ENCODE measurements around the gene ADGRG1.

- TF ChIP-seq CTCF (IDR thresholded peaks at IDR 0.05) (no peak), POLR2A (IDR thresholded peaks at IDR 0.05) (no peak)
Observed at GRCh38 chr16:57604177-57604576, 24.3 kb upstream of the ADGRG1 start.
